Inflammatory macrophage (primary cell): ENCODE measurements around the gene MCM7.

ENCODE experiments used
- DNase-seq, 2 donors: peaks; one replicate each; pipeline ENCODE4 v3.0.0-alpha.2; 2020 to 2022

Gene MCM7

GRCh38 chr7:100066953-100067352 lies 34.2 kb downstream of the MCM7 start:
- no peak for DNase-seq

- DNase-seq, result no peak
Measured at GRCh38 chr7:100065452-100066186, 35.6 kb downstream of the MCM7 start.

- DNase-seq, result no peak
Measured at GRCh38 chr7:100064162-100064561, 37.0 kb downstream of the MCM7 start.

GRCh38 chr7:100063376-100063775 lies 37.8 kb downstream of the MCM7 start:
- DNase-seq, result no peak

GRCh38 chr7:100061518-100062193 lies 39.5 kb downstream of the MCM7 start:
- no peak for DNase-seq

- no peak for DNase-seq
Measured at GRCh38 chr7:100059251-100059739, 41.9 kb downstream of the MCM7 start.

- DNase-seq, result no peak
Measured at GRCh38 chr7:100057006-100057405, 44.2 kb downstream of the MCM7 start.

- DNase-seq, result peak; percentile 63 to 71
Measured at GRCh38 chr7:100053215-100053614, 48.0 kb downstream of the MCM7 start.

- no peak for DNase-seq
Measured at GRCh38 chr7:100051611-100052010, 49.6 kb downstream of the MCM7 start.

- DNase-seq, result peak; percentile 75 to 84
Measured at GRCh38 chr7:100049441-100050291, 51.5 kb downstream of the MCM7 start, which contains the start of gene ZSCAN21. Gene ZSCAN21 (plus strand): TSS chr7:100049774. CDS start chr7:100057007, 7,233 bp downstream.

- no peak for DNase-seq
Measured at GRCh38 chr7:100048680-100049079, 52.5 kb downstream of the MCM7 start.

GRCh38 chr7:100044718-100045117 lies 56.5 kb downstream of the MCM7 start:
- peak; percentile 48 to 70 for DNase-seq
